HG03565 (cell line): ENCODE results near the gene USP7.

Experiments used
- ATAC-seq: cut with Tn5 transposase; IDR thresholded peaks from one replicate; pipeline ENCODE4 v1.9.1; 2021; ENCODE audit warnings: mild to moderate bottlenecking, moderate library complexity; ENCODE audit not compliant: unreplicated experiment

USP7 gene

GRCh38 chr16:8904018-8904430, 59.7 kb downstream of the USP7 start:
- ATAC-seq: no peak

- no peak for ATAC-seq
Observed at GRCh38 chr16:8903004-8903403, 60.7 kb downstream of the USP7 start.

GRCh38 chr16:8901320-8901861, 62.3 kb downstream of the USP7 start:
- no peak for ATAC-seq

- ATAC-seq: no peak
Observed at GRCh38 chr16:8900343-8900742, 63.4 kb downstream of the USP7 start.

GRCh38 chr16:8899709-8900317, 63.9 kb downstream of the USP7 start:
- no peak for ATAC-seq

- ATAC-seq: no peak
Observed at GRCh38 chr16:8898660-8899318, 64.9 kb downstream of the USP7 start.

GRCh38 chr16:8894736-8895334, 68.9 kb downstream of the USP7 start:
- no peak for ATAC-seq

- ATAC-seq: no peak
Observed at GRCh38 chr16:8893976-8894690, 69.6 kb downstream of the USP7 start.

- ATAC-seq: no peak
Observed at GRCh38 chr16:8893426-8893825, 70.3 kb downstream of the USP7 start.

GRCh38 chr16:8892101-8892575, 71.6 kb downstream of the USP7 start:
- peak; percentile 10 for ATAC-seq

GRCh38 chr16:8890549-8890921, 73.2 kb downstream of the USP7 start:
- ATAC-seq: no peak

- ATAC-seq: no peak
Observed at GRCh38 chr16:8889893-8890548, 73.7 kb downstream of the USP7 start.

GRCh38 chr16:8888951-8889892, 74.5 kb downstream of the USP7 start:
- ATAC-seq: no peak

- ATAC-seq: no peak
Observed at GRCh38 chr16:8887952-8888560, 75.7 kb downstream of the USP7 start.

- ATAC-seq: no peak
Observed at GRCh38 chr16:8887431-8887765, 76.3 kb downstream of the USP7 start.

GRCh38 chr16:8886593-8887430, 76.9 kb downstream of the USP7 start:
- ATAC-seq: no peak

GRCh38 chr16:8885674-8886592, 77.8 kb downstream of the USP7 start:
- no peak for ATAC-seq
